GM21447 (cell line): ENCODE data around the gene PBX4.

Source experiments
- ATAC-seq: cut with Tn5 transposase; IDR thresholded peaks from one replicate; pipeline ENCODE4 v1.9.1; 2021; ENCODE audit not compliant: unreplicated experiment

PBX4 gene

GRCh38 chr19:19527674-19528625, 90.5 kb downstream of the PBX4 start:
- ATAC-seq = no peak

GRCh38 chr19:19527371-19527656, 91.2 kb downstream of the PBX4 start:
- no peak for ATAC-seq

DNA sequence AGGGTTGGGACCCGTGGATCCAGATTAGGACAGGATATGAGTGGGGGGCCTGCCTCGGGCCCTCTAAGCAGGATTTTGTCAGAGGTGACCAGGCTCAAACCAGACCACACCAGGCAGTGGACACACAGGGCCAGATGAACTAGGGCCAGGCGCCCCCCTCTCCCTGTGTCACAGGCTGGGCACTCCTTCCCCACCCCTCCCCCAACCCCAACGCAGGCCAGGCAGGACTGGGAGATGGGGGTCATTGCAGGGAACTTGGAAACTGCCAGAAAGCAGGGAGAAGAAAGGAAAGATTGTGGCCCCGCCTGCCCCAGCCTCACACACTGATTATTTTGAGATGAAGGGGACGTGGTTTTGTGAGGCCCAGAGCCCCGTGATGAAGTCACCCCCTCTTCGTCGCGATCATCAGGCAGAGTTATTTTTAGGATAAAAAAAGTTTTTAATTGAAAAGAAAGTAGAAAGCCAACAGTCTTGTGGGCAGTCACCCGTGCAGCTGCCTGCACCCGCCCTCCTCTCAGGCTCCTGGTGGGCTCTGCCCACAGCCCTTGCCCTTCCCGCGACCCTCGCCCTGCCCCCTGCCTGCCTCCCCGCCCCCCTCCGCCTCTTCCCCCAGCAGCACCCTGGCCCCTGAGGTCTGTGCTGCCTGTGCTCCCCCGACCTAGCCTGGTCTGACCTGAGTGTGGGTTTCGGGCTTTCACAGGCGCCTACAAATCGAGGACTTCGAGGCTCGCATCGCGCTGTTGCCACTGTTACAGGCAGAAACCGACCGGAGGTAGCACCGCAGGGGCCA, 91.7 kb downstream of the PBX4 start:
- ATAC-seq = no peak

- ATAC-seq = no peak
These were observed 92.7 kb downstream of the PBX4 start for GRCh38 chr19:19525611-19526380.

DNA sequence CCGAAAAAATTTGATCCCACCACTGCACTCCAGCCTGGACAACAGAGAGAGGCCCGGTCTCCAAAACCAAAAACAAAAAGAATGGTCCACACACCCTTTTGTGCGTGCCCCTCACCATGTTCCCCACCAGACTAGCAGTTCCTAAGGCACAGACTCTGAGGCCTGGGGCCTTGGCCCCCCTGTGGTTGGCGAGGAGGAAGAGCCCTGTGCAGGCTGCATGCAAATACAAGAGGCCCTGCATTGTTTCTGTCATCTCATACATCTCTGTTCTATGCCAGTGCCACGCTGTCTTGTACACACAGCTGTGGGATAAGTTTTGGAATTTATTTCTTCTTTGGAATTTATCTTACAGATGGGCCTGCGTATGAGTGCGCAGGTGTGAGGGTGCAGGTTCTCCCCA, 94.4 kb downstream of the PBX4 start:
- ATAC-seq = no peak

DNA sequence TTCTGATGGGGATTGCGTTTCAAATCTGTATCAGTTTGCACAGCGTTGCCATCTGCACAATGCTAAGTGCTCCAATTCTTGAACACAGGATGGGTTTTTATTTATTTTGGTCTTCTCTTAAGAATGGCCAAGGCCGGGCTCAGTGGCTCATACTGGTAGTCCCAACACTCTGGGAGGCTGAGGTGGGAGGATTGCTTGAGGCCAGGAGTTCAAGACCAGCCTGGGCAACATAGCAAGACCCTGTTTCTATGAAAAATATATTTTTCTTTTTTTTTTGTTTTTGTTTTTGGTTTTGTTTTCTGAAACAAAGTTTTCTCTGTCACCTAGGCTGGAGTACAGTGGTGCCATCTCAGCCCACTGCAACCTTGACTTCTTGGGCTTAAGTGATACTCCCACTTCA, 95.3 kb downstream of the PBX4 start:
- no peak for ATAC-seq

- no peak for ATAC-seq
These were observed 97.5 kb downstream of the PBX4 start for GRCh38 chr19:19520989-19521388.

DNA sequence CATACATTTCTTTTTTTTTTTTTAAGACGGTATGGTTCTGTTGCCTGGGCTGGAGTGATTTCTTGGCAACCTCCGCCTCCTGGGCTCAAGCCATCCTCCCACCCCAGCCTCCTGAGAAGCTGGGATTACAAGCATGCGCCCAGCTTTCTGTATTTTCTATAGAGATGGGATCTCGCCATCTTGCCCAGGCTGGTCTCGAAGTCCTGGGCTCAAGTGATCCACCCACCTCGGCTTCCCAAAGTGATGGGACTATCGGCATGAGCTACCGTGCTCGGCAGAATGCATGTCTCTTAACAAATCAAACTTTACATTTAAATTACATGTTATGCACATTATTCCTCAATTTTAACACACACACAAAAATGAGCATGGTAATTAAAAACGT, 101.3 kb downstream of the PBX4 start:
- no peak for ATAC-seq

GRCh38 chr19:19515642-19516519, 102.6 kb downstream of the PBX4 start, which contains the start of gene NDUFA13:
NDUFA13 (plus strand) TSS chr19:19516225; CDS start chr19:19516239, 14 bp downstream.
- peak; percentile 84 for ATAC-seq

DNA sequence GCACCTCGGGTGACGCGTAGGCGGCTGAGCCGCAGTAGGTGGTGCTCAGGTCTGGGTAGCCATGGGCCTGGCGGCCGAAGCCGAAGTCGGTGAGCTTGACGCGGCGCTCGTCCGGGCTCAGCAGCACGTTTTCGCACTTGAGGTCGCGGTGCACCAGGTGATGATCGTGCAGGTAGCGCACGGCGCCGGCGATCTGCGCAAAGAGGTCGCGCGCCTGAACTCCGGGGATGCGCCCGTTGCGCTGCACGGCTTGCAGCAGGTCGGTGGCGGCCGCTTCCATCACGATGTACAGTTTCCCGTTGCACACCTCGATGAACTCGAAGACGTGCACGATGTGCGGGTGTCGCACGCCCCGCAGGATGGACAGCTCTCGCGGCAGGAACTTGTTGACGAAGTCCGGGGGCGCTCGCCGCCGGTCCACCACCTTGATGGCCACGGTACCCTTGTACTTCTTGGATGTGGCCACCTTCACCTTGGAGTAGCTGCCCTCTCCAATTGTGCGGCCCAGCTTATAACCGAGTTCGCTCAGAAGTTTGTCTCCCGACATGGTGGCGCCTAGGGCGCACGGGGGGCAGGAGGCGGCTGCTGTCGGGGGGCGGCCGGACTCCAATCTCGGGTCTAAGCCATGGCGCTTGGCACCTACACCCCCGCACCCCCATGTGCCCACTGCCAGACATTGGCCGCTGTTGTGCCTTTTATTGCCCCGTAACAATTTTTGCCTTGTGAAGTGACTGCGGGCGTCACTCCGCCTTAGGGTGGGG, 103.4 kb downstream of the PBX4 start, which contains the start of gene TSSK6:
Gene TSSK6 (minus strand): TSS at position 668 of the 761 bp plus-strand sequence. CDS start 121 bp downstream, at position 547.
- ATAC-seq = no peak

GRCh38 chr19:19514215-19514657, 104.3 kb downstream of the PBX4 start:
- no peak for ATAC-seq

GRCh38 chr19:19513682-19514081, 104.8 kb downstream of the PBX4 start:
- ATAC-seq = no peak
